Smooth muscle cell (in vitro differentiated cells): ENCODE data around the gene LENEP. TPM values are rescaled to one million over a fixed set of nuclear protein-coding genes. Genes with fewer than 3 reads are reported as not detected.

Experiments used
- DNase-seq: peaks from one replicate; lab custom pipeline; 2025; ENCODE audit not compliant: unreplicated experiment; lab: John Stamatoyannopoulos, UW
- H2AFZ ChIP-seq: fragments of 200-600 bp; sonication (generic); 2 replicates; pipeline ENCODE4 v1.6.0; 2016; ENCODE audit warnings: antibody characterized with exemption, low read depth, mild to moderate bottlenecking
- H3F3A ChIP-seq: fragments of 200-600 bp; sonication (generic); 2 replicates; pipeline ENCODE4 v1.6.0; 2017; ENCODE audit warnings: antibody characterized with exemption, low read depth
- H3K27ac ChIP-seq: fragments of 200-600 bp; sonication (generic); 2 replicates; pipeline ENCODE4 v1.5.1; 2016; ENCODE audit warnings: low read depth, mild to moderate bottlenecking
- H3K27me3 ChIP-seq: fragments of 200-600 bp; sonication (generic); 2 replicates; pipeline ENCODE4 v1.6.1; 2016; ENCODE audit warnings: low read depth, mild to moderate bottlenecking
- H3K36me3 ChIP-seq: fragments of 200-600 bp; sonication (generic); 2 replicates; pipeline ENCODE4 v1.5.1; 2016; ENCODE audit warnings: low read depth
- H3K4me1 ChIP-seq: fragments of 200-600 bp; sonication (generic); 2 replicates; pipeline ENCODE4 v1.5.1; 2016; ENCODE audit warnings: low read depth
- H3K4me2 ChIP-seq: fragments of 200-600 bp; sonication (generic); 2 replicates; pipeline ENCODE4 v1.6.0; 2016; ENCODE audit warnings: mild to moderate bottlenecking
- H3K4me3 ChIP-seq: fragments of 200-600 bp; sonication (generic); 2 replicates; pipeline ENCODE4 v1.5.1; 2016; ENCODE audit warnings: mild to moderate bottlenecking
- H3K79me2 ChIP-seq: fragments of 200-600 bp; sonication (generic); 2 replicates; pipeline ENCODE4 v1.6.0; 2016; ENCODE audit warnings: low read depth, mild to moderate bottlenecking
- H3K9ac ChIP-seq: fragments of 200-600 bp; sonication (generic); 2 replicates; pipeline ENCODE4 v1.6.0; 2016; ENCODE audit warnings: low read depth
- H3K9me3 ChIP-seq: fragments of 200-600 bp; sonication (generic); replicated peaks from 2 replicates; pipeline ENCODE4 v1.5.1; 2016; ENCODE audit warnings: low read depth
- H4K20me1 ChIP-seq: fragments of 200-600 bp; sonication (generic); 2 replicates; pipeline ENCODE4 v1.6.0; 2016; ENCODE audit warnings: low read depth
- CTCF ChIP-seq: fragments of 200-600 bp; sonication (generic); IDR thresholded peaks from 2 replicates; pipeline ENCODE4 v1.5.1; 2017; ENCODE audit warnings: borderline replicate concordance, mild to moderate bottlenecking, antibody characterized with exemption; ENCODE audit not compliant: insufficient read depth, poor library complexity, severe bottlenecking
- WGBS: methylation state at CpG from one replicate; pipeline ENCODE4 v1.1.7; 2016; ENCODE audit warnings: low lambda C conversion rate; 5-methylcytosine and 5-hydroxymethylcytosine counted together
- polyA plus RNA-seq: library from polyadenylated mRNA; unstranded; fragments of >200 nt; fragmentation: Nextera tagmentation; extraction: Ambion mirVana; gene quantifications from 2 replicates; pipeline ENCODE4 v1.2.1, GENCODE V29; 2016
- total RNA-seq: library from RNA; depleted of rRNA; stranded (reverse); fragments of >200 nt; gene quantifications from 2 replicates; pipeline ENCODE4 v1.2.3, GENCODE V29; 2014

The LENEP gene
- total and polyA plus RNA-seq, 2 experiments from 2014 or later, result not detected

- Histone ChIP-seq H3K9me3 (no peaks in the 10 kb centered on the region), H2AFZ (no peak overlapping the region), H3K4me1 (peaks cover 12% of the 10 kb centered on the region), H3F3A (no peaks in the 10 kb centered on the region), H3K4me3 (no peak overlapping the region), H4K20me1 (peaks cover 27% of the 10 kb centered on the region), H3K36me3 (no peaks in the 10 kb centered on the region), H3K79me2 (peaks cover 17% of the 10 kb centered on the region), H3K9ac (no peak overlapping the region), H3K27me3 (no peaks in the 10 kb centered on the region), H3K27ac (no peak overlapping the region), H3K4me2 (no peak overlapping the region)
- 82% methylated on average over 14 of the region's 15 CpGs for WGBS
- no peak for DNase-seq
- TF ChIP-seq CTCF, result no peak
Measured at GRCh38 chr1:154951901-154952657, 41.3 kb upstream of the LENEP start.

- no peak overlapping the region for H3K4me2 ChIP-seq
Measured at GRCh38 chr1:154952664-154953063, 40.7 kb upstream of the LENEP start.

GRCh38 chr1:154953611-154954038 lies 39.8 kb upstream of the LENEP start:
- Histone ChIP-seq H3F3A (no peaks in the 10 kb centered on the region), H3K79me2 (peaks cover 17% of the 10 kb centered on the region), H3K4me3 (no peak overlapping the region), H3K27ac (no peak overlapping the region), H3K9ac (no peak overlapping the region), H3K4me1 (peaks cover 18% of the 10 kb centered on the region), H3K4me2 (no peak overlapping the region), H4K20me1 (peaks cover 27% of the 10 kb centered on the region), H2AFZ (no peak overlapping the region), H3K36me3 (no peaks in the 10 kb centered on the region), H3K27me3 (no peaks in the 10 kb centered on the region), H3K9me3 (no peaks in the 10 kb centered on the region)
- DNase-seq, result no peak
- WGBS, result 100% methylated on average over 2 of the region's 2 CpGs
- no peak for TF ChIP-seq CTCF

More at GRCh38 chr1:154952664-154953063, 40.7 kb upstream of the LENEP start:
- Histone ChIP-seq H2AFZ (no peak overlapping the region), H3K27me3 (no peaks in the 10 kb centered on the region), H3K9me3 (no peaks in the 10 kb centered on the region), H3K36me3 (no peaks in the 10 kb centered on the region), H3K4me3 (no peak overlapping the region), H3F3A (no peaks in the 10 kb centered on the region), H3K9ac (no peak overlapping the region), H4K20me1 (peaks cover 27% of the 10 kb centered on the region), H3K4me1 (peaks cover 18% of the 10 kb centered on the region), H3K27ac (no peak overlapping the region), H3K79me2 (peaks cover 17% of the 10 kb centered on the region)
- no peak for TF ChIP-seq CTCF
- 92% methylated on average over 6 of the region's 6 CpGs for WGBS
- DNase-seq, result no peak

GRCh38 chr1:154954541-154954940 lies 38.8 kb upstream of the LENEP start:
- Histone ChIP-seq H3K27ac (peak overlapping the region; percentile 91), H3K27me3 (no peaks in the 10 kb centered on the region), H3K36me3 (no peaks in the 10 kb centered on the region), H3K79me2 (peaks cover 17% of the 10 kb centered on the region), H3K4me1 (peaks cover 18% of the 10 kb centered on the region), H3K9me3 (no peaks in the 10 kb centered on the region), H2AFZ (no peak overlapping the region), H3K4me2 (peak overlapping the region; percentile 89), H3F3A (no peaks in the 10 kb centered on the region), H3K4me3 (no peak overlapping the region), H3K9ac (peak overlapping the region; percentile 81), H4K20me1 (peaks cover 27% of the 10 kb centered on the region)
- 88% methylated on average over 3 of the region's 3 CpGs for WGBS
- no peak for DNase-seq
- TF ChIP-seq CTCF, result no peak
